ENCODE data around the gene GEN1.

DNA sequence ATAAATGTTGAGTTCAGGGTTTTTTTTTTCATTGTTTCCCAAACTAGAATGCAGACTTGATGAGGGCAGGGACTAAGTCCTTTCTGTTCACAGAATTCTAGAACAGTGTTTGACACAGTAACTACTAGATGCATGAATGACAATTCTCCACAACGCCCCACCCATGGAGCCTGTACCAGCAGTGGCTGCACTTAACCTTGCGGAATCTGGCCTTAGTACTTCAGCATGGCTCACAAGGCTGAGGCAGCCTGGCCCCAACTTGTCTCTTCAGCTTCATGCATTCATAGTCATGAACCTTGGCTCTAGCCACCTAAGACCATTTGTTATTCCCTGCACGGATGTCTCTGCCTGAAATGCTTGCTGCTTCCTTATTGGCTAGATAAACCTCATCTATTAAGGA is 32.8 kb downstream of the GEN1 start:
- TF ChIP-seq POLR2AphosphoS5 (IDR thresholded peaks at IDR 0.05): no peak
- TF ChIP-seq, protein P1, sequence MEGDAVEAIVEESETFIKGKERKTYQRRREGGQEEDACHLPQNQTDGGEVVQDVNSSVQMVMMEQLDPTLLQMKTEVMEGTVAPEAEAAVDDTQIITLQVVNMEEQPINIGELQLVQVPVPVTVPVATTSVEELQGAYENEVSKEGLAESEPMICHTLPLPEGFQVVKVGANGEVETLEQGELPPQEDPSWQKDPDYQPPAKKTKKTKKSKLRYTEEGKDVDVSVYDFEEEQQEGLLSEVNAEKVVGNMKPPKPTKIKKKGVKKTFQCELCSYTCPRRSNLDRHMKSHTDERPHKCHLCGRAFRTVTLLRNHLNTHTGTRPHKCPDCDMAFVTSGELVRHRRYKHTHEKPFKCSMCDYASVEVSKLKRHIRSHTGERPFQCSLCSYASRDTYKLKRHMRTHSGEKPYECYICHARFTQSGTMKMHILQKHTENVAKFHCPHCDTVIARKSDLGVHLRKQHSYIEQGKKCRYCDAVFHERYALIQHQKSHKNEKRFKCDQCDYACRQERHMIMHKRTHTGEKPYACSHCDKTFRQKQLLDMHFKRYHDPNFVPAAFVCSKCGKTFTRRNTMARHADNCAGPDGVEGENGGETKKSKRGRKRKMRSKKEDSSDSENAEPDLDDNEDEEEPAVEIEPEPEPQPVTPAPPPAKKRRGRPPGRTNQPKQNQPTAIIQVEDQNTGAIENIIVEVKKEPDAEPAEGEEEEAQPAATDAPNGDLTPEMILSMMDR (IDR thresholded peaks at IDR 0.05): no peak
- no peak for TF ChIP-seq POLR2A (IDR thresholded peaks at IDR 0.05)
- TF ChIP-seq EP300 (IDR thresholded peaks at IDR 0.05): no peak
